Breast epithelium (tissue), 3 donors: ENCODE data around the gene FASN.

Experiments used
- CTCF ChIP-seq, 3 donors: fragments of 450-650 bp; IDR thresholded peaks; one replicate each; pipeline ENCODE4 v1.5.1; 2016 to 2017; ENCODE audit warnings: antibody characterized with exemption in 3 of 3, mild to moderate bottlenecking in 3 of 3, moderate library complexity in 3 of 3
- POLR2AphosphoS5 ChIP-seq, 3 donors: sonication (generic); formaldehyde crosslinking; IDR thresholded peaks; one replicate each; pipeline ENCODE4 v1.6.1; 2017; ENCODE audit warnings: antibody characterized with exemption in 3 of 3

DNA sequence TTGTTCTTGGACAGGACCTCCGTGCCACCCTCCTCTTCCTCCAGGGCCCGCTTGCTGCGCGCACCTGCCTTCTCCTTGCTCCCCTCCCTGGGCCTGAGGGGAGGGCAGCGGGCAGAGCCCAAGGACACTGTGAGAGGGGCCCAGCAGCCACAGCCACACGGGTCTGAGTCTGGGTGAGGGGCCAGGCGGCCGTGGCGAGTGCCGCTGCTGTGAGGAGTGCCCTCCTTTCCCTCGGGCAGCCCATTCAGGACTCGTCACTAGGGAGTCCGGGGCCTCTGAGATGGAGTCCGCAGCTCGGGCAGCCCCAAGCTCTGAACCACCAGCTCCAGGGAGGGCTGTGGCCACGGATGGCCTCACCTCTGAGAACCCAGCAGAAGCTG lies 38.0 kb downstream of the FASN start:
- TF ChIP-seq CTCF (IDR thresholded peaks at IDR 0.05) (no peak), POLR2AphosphoS5 (IDR thresholded peaks at IDR 0.05) (no peak)
